NCI-H146 treated with DMSO at 0.1 percent for 48 hours (cell line): Measurements from ENCODE around the gene RAET1L.
"Not testable (repeated sequence)": the region's sequence is repeated elsewhere in the genome, so short reads cannot be mapped to it uniquely, and the experiment has no call there.

Source experiments
- DNase-seq: peaks from one replicate; lab custom pipeline; 2025; ENCODE audit not compliant: unreplicated experiment; lab: John Stamatoyannopoulos, UW

Gene RAET1L

DNA sequence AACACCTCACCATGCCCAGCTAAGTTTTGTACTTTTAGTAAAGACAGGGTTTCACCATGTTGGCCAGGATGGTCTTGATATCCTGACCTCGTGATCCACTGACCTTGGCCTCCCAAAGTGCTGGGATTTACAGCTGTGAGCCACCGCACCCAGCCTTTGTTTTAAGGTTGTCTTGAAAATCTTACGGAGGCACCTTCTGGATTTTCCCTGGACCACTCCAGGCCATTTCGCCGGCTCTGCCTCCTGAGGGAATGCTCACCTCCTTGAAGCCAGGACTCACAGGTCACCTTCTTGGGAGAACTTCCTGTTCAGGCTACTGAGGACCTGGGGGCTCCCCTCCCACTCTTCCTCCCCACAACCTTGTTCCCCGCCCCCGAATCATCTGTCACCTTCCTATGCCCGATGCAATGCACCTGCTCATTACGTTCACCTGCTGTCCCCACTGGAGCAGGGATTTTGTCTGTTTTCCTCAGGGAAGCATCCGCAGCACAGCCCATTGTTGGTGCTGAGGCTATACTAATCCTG, 19.4 kb upstream of the RAET1L start:
- DNase-seq: no peak

DNA sequence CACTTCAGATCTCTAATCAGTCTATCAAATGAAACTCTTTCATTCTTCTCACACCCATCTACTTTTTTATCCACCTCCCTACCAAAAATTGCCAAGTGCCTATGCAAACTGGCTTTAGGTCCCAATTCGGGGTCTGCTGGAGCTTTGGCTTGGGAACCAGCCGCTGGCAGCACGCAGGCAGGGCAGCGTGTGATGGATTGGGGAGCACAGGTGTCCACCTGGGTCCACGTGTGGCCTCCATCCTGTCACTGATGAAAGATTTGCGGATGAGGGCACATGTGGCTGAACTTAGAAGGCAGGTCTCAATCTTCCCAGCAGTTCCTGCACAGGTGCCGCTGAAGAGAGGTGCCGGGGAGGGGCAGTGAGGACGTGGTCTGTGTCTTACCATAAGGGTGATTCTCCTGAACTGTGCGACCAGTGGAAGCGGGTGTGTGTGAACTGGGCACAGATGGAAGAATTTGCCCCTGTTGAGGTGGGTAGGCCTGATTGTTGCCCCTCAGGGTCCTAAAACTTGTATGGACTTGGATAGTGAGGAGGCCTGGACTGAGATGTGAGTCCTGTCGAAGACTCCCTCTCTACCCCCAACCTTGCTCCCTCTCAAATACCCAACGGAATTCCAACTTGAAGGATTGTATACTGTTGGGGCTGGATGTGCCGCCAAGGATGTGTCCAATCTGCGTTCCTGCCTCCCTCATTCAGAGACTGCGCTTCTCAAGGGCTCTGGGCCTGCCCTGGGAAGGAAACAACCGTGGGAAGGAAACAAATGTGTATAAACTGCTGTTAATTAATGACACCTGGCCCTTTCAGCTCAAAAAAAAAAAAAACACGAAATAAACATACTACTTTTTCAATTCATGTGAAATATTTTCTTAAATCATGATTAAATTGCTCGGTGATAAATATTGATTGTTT, 18.4 kb upstream of the RAET1L start:
- no peak for DNase-seq

DNA sequence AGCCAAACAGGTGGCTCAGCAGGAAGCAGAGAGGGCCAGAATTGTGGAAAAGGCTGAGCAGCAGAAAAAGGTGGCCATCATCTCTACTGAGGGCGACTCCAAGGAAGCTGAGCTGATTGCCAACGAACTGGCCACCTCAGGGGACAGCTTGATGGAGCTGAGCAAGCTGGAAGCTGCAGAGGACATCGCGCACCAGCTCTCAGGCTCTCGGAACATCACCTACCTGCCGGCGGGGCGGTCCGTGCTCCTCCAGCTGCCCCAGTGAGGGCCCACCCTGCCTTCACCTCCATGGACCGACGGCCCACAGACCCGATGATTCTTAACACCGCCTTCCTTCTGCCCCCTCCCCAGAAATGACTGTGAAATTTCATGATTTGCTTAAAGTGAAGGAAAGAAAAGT, 17.8 kb upstream of the RAET1L start:
- DNase-seq: no peak

DNA sequence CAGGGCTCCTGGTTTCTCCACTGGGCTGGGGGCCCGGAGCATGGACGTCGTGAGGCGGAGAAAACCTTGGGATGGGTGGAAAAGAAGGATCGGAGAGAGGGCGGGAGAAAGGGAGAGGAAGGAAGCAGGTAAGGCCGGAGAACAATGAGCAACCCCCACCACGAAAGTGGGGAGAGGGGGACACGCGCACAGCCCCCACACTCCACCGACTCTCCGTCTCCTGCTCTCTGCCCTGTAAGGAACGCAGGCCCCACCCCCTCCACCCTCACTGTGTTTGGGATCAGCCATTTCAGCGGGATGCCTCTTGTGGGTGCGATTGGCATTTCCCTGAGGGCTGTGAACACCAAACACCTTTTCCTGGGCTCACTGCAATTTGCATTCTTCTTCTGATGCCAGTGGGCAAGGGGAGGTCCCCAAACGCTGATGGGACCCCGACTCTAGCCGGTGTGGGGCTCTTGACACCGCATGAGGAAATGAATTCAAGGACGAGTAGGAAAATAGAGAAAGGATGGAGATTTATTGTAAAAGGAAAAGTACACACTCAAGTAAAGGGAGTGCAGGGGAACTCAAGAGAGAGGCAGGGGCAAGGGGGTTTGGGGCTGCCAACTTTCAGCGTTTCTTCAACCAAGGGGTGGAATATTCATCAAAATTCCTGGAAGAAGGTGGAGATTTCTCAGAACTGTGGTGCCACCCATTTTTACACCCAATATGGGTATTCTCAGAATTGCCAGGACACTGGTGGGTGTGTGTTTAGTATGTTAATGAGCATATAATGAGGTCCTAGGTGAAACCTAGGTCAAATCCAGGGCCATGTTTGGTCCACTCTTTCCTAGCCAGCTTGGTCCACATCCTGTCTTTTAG, 13.1 kb upstream of the RAET1L start:
- DNase-seq: no peak

DNA sequence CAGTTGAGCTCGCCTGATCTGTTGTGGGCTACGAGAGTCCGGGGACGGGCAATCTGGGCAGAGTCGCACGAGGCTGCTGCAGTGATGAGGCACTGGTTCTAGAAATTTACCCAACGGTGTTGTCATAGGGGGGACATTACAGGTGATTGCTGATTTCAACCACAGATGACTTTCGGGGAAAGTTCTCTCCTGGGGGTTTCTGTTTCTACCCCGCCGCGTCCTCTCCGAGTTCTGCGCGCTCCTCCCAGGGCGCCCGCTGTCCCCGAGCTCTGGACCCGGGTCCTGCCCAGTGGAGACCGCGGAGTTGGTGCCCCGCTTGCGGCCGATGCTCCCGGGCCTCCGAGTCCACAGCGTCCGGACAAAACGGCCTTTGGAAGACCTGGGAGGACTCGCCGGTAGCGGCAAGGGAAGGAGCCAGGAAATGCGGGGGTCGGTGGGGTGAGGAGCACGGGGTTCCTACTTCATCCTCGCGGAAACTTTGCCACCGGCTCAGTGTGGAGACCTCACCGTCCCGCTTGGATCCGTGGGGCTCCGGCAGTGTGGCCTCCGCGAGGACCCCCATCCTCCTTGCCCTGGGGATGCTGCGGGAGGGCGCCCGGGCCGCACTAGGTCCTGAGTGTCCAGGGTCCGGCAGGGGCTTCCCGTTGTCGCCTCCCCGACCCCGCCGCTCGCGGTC, 12.3 kb upstream of the RAET1L start:
- no peak for DNase-seq

DNA sequence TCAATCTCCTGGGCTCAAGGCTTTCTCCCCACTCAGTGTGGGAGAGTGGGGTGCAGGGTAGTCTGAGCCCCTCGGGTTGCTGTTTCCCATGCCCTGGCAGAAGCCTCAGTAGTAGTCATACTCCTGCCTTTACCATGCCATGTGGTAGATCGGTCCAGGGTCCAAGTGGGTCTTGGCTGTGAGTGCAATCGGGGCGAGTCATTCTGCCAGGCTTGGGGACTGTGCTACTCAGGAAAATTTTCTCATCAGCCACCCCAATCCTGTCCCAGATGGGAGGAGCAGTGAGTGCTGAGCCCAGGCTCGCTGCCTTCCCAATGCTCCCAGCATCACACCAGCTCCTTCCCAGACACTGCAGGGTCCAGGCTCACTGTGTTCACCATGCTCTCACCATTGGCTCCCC, 10.7 kb upstream of the RAET1L start:
- no peak for DNase-seq

DNA sequence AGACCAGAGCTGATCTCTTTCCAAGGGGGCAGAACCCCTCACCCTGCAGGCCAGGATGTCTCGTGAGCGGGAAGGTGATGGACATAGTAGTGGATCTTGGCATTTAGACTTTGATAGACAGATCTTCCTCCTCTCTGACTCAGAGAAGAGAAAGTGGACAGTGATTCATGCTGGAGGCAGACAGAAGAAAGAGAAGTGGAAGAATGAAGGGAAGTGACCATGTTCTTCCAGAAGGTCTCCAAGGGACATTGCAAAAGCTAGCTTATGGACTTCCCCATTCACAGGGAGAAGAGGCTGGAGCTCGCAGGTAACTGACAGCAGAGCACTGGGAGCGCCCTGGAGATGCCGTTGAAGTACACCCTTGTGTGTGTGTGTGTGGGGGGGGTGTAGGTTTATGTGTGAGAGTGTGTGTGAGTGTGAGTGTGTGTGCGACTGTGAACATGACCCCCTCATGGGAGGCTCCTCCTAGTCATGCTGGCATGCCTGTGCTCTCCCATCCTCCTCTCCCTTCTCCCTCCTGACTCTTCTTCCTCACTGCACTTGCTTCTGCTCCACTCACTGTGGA, 8.0 kb upstream of the RAET1L start:
- DNase-seq: no peak

DNA sequence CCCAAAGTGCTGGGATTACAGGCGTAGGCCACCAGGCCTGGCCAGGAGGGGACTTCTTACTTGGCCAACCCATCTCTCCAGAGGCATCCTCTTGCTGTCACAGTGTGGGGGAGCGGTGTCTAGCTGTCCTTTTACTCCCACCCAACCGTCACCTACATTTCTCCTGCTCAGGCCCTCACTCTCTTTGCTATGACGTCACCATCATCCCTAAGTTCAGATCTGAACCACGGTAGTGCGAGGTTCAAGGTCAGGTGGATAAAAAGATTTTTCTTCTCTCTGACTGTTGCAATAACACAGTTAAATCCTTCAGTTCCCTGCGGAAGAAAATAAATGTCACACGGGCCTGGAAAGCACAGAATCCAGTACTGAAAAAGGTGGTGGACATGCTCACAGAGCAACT, 7.3 kb upstream of the RAET1L start:
- DNase-seq: no peak

DNA sequence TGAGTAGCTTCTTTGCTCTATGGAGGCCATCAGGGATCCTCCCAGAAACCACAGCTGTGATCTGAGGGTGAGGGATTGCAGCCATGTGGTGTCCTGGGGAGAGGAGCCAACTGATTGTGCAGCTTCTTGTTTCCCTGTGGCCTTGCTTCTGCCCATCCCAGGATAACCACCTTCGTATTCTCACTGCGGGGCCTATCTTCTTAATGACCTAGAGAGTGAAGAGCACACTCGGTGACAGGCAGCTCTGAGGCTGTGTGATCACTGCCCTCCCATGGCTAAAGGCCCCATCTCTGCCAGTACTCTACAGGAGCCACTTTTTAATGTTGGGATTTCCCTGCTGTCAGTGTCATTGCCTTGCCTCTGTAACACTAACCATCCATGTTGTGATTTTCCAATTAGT, 5.3 kb upstream of the RAET1L start:
- DNase-seq: no peak

DNA sequence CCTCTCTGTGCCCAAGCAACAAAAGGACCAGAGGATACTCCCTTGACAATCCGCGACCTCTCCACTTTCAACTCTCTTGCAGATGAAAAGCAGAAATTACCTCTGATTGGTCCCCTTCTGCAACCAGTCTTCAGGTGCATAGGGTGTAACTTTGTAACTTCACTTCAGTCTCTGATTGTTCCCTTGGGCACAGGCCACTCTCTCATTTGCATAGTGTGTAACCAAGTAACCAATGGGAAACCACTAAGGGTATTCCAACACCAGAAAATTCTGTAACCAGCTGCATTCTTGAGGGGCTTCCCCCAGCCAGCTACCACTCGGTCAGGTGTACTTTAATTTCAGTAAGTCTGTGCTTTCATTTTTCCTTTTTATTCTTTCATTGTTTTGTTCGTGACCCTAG, 4.4 kb upstream of the RAET1L start:
- DNase-seq: no peak

DNA sequence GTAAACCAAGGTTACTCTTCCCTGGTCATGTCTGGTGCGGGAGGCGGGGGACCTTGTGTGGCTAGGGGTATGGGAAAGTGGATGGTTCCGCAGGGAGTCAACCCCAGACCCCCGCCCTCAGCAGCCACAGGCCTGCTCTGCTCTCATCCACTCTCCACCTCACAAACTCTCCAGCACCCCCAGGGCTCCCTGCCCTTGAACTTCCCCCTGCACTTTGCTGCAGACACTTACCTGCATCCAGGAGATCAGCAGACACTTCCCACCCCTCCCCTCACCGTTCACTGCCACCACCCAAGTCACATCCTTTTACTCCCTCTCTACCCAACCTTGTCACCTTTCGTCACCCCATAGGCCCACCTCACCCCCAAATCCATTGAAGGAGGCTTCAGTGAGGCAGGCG, 3.9 kb upstream of the RAET1L start:
- no peak for DNase-seq

DNA sequence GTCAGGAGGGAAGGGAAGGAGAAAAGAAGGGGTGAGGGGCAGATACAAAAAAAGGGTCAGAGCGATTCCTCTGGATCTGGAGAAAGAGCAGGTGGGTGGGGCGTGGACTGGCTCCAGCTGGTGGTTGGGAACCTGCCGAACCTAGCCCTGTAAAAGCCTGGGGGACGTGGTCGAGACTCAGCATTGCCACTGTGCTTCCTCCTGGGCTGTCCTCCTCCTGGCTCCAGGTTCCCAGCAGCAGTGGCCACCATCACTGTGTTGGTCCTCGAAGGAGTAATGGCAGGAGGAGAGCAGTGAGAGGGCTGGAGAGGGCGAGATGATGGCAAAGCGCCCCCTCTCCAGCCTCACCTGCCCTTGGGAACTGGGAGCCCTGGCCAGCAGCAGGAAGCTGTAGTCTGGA, 3.5 kb upstream of the RAET1L start:
- no peak for DNase-seq

DNA sequence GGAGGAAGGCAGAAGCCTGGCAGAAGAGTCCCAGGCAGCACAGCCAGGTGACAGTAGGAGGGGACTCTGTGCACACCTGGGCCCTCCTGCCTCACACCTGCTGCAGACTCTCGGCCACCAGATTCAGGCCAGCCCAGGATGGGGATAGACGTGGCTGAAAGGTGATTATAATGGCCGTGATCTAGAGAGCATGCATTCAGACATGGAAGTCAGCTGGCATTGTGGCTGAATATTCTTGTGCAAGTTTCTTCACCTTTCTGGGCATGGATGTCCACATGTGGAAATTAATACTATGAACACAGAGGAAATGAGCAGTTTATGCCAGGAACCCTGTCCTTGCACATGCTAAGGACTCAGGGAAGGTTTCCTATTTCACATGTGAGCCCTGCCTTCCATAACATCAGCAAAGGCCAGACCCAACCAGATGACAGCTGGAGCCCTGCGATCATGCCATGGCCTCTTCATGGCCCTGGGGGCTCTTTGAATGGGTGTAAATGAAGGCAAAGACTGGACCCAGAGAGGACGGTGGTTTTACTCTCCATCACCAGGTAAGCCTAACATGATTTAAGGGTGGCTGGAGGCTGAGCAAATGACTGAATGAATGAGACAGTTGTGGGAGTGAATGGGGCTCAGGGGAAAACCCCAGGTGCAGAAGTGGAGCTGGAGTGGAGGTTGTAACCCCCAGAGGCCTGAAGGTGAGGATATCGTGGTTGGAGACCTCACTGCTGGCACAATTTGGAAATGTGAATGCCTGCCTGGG, 2.7 kb upstream of the RAET1L start:
- peak; percentile 26 for DNase-seq

DNA sequence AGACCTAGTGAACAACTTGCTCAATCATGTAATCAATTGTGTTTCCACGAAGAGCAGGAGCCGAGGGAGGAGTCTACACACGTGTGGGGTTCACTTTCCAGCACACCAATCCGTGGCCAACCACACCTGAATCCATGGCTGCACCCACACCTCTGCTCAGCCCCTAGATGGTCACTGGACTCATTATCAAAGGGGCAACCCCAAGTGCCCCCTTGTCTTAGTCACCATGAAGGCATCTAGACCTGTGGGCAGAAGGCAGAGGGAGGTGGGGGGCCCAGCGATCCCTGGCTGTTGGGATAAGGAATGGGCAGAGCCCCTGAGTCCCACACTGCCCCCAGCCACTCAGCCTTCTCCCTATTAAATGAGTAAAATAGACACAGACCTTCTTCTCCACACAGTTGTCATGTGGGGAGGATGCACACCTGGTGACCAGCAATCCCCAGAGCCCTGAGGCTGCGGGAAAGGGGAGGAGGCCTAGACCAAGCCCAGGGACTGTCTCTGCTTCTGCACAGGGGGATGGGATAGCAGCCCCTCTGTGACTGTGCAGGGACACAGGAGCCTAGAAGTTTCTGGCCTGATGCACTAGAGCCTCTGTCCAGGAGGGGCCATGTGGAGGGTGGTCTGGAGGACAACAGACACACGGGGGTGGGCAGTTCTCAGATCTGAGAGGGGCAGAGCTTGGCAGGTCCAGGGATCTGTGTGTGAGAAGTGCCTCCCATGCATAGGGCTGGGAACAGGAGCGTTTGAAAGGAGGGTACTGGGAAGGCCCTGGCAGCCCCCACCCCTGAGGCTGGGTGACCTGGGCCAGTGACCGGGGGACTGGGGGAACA, 1.9 kb upstream of the RAET1L start:
- no peak for DNase-seq

DNA sequence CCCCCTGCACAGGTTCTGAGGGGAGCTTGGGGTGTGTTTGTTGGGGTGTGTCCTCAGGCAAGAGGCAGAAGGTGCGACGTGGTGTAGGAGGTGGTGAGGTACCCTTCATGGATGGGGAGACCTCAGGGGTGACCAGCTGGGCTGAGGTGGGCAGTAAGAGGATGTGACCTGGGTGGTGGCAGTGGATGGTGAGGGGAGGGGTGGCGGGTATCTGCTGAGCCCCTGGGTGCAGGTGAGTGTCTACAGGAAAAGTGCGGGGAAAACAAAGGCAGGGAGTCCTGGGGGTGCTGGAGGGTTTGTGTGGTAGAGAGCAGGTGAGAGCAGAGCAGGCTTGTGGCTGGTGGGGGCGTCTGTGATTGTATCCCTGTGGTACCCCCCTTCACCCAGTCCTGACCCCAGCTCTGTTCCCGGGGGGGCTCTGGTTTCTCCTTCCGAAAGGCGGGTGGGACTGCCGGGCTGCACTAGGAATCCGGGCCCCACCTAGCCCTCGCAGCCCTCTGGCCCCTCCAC, 631 bp downstream of the RAET1L start:
- no peak for DNase-seq

DNA sequence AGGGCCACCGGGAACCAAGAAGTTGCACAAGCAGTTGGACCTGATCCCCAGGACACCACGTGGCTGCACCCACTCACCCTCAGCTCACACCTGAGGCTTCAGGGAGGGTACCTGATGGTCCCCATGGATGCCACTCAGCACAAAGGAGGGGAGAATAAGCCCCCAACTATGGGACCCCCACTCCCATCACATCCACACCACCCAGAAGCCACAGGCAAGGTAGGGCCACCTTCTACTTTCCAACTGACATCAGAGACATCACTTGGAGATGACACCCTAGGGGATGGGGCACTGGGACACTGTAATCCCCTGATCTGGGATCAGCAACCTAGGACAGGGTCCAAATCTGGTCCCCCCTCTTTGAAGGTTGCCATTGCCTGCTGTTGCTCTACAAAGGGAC, 1.3 kb downstream of the RAET1L start:
- not testable (repeated sequence) for DNase-seq

DNA sequence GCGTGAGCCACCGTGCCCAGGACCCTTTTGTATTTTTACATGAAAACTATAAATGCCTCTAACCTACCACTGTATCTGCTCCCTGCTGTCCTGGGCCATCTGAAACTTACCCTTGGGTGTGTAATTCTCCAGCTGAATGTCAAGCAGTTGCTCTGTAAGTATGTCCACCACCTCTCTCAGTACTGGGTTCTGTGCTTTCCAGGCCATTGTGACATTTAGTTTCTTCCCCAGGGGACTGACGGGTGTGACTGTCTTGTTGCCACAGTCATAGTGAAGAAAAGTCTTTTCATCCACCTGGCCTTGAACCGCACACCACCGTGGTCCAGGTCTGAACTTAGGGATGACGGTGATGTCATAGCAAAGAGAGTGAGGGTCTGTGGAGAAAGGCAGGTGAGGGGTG, 3.5 kb downstream of the RAET1L start:
- DNase-seq: not testable (repeated sequence)

DNA sequence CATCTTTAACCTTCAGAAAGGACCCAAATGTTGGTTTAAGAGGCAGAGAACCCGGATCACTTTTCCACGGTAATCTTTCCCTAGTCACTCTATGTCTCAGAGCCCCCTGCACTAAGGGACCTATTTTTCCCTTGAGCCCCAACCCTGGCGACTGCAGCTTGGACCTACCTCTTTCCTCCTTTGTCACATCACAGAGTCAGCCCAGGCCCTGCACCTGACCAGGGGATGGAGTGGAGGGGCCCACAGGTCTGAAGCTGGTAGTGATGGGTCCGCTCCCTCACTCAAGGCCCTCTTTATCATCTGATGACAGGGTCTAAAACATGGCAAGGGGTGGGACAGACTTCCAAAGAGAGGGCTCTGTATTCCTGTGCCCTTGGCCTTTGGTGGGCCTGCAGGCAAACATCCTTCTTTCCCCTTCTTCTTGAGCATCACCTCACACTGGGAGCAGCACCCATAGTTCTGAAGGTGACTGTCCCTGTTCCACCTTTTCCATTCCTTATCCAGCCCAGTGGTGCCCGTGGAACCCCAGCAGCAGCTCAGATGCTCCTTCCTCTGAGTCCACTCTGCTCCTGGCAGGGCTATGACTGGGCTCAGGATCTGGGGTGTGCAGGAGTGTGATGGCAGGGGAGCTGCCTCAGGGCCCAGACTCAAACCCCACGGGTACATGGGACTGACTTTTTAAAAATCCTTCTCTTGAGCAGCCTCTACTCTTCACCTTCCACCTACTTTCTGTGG, 6.3 kb downstream of the RAET1L start:
- DNase-seq: no peak

DNA sequence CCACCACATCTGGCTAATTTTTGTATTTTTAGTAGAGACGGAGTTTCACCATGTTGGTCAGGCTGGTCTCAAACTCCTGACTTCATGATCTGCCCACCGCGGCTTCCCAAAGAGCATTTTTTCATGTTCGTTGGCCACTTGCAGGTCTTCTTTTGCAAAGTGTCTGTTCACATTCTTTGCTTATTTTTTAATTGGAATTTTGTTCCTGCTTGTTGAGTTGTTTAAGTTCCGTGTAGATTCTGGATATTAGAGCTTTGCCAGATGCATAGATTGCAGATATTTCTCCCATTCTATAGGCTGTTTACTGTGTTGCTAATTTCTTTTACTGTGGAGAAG, 8.2 kb downstream of the RAET1L start:
- not testable (repeated sequence) for DNase-seq
